K562 (cell line): ENCODE data around the gene IZUMO4. TPM values are rescaled to one million over a fixed set of nuclear protein-coding genes. Genes with fewer than 3 reads are reported as not detected.

Experiments used
- EHMT2 ChIP-seq: fragments of 450-650 bp; IDR thresholded peaks from 2 replicates; pipeline ENCODE4 v1.6.1; 2018; ENCODE audit warnings: antibody characterized with exemption
- GABPB2 ChIP-seq: fragments of 250-450 bp; sonication (Bioruptor Pico); conservative IDR thresholded peaks from 2 replicates; pipeline ENCODE4 v1.5.1; 2021; ENCODE audit warnings: mild to moderate bottlenecking
- GATAD2A ChIP-seq: fragments of 450-650 bp; IDR thresholded peaks from 2 replicates; pipeline ENCODE4 v1.6.1; 2017
- HDAC3 ChIP-seq: fragments of 450-650 bp; IDR thresholded peaks from 2 replicates; pipeline ENCODE4 v1.6.1; 2018; ENCODE audit warnings: borderline replicate concordance, mild to moderate bottlenecking, moderate library complexity; ENCODE audit not compliant: partially characterized antibody
- HINFP ChIP-seq: fragments of 450-650 bp; conservative IDR thresholded peaks from 2 replicates; pipeline ENCODE4 v1.6.1; 2016; ENCODE audit warnings: missing genetic modification characterization, low read depth, mild to moderate bottlenecking, control low read depth, missing compliant biosample characterization
- HNRNPLL ChIP-seq: fragments of 200-400 bp; formaldehyde crosslinking; IDR thresholded peaks from 2 replicates; pipeline ENCODE4 v1.6.1; 2017; ENCODE audit warnings: low read length, low read depth, mild to moderate bottlenecking; ENCODE audit not compliant: poor library complexity, severe bottlenecking
- ZBTB5 ChIP-seq: fragments of 450-650 bp; IDR thresholded peaks from 2 replicates; pipeline ENCODE4 v1.6.1; 2017; ENCODE audit warnings: antibody characterized with exemption
- ZNF584 ChIP-seq: fragments of 200-800 bp; sonication (Bioruptor generic); IDR thresholded peaks from 2 replicates; pipeline ENCODE4 v1.6.1; 2016; ENCODE audit warnings: low read depth, mild to moderate bottlenecking, missing genetic modification characterization, missing compliant biosample characterization
- polyA plus RNA-seq, 8 experiments: library from polyadenylated mRNA; depleted of rRNA in 4 of 8; stranded (reverse) in 5 of 8; unstranded in 3 of 8; fragments of >200 nt; fragmentation: Nextera tagmentation in 2 of 8; fragmentation: Illumina TruSeq in 1 of 8; extraction: Ambion mirVana in 2 of 8; extraction: Trizol in 1 of 8; gene quantifications; 2 replicates each; pipeline versions ENCODE4 v1.2.1 to v1.2.3, GENCODE V29; 2011 to 2014; ENCODE audit warnings: inconsistent platforms in 1 of 8, missing spikeins in 1 of 8
- total RNA-seq, 7 experiments: library from RNA; depleted of rRNA in 6 of 7; stranded (reverse); fragments of >200 nt in 6 of 7; fragmentation: Illumina TruSeq in 2 of 7; extraction: Trizol in 2 of 7; gene quantifications; 2 replicates each; pipeline versions ENCODE4 v1.2.1 to v1.2.3, GENCODE V29; 2011 to 2021; ENCODE audit warnings: low replicate concordance in 1 of 7

IZUMO4 gene
- total and polyA plus RNA-seq, 9 of the 15 experiments (the other 6 are each of a cell fraction or from before 2014, with no cell fraction given) = 0.07 to 3.9 (median 1.2) TPM

DNA sequence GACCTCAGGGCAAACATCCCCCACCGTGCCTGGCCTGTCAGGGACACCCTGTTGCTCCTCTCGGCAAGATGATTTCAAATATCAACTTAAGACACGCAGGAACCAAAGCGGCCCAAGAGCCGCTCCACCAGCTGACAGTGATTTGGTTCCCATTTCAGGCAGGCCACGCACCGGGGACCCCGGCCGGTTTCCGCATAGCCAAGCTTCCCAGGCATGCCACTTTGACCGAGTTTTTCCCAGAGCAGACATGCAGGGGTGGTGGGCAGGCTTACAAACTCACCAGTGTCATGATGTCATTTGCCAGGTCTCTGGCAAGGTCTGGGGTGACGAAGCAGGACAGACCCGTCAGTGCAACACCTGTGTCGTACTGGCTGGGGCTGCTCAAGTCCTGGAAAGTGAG, 35.5 kb downstream of the IZUMO4 start (continued):
- TF ChIP-seq ZBTB5 (no peak), GABPB2 (CRISPR knock-in tag) (no peak), EHMT2 (no peak), ZNF584 (CRISPR knock-in tag) (no peak), HNRNPLL (no peak), HDAC3 (no peak), HINFP (tag) (no peak), GATAD2A (no peak)
- TF ChIP-seq, all 486 proteins: peak for 0
